Measurements from ENCODE around the gene ARVCF. TPM values are rescaled to one million over a fixed set of nuclear protein-coding genes. Genes with fewer than 3 reads are reported as not detected.

ARVCF gene
- total RNA-seq, 4 donors from 2014 or later, result 34.5 to 123 (median 111) TPM

- no peak for TF ChIP-seq CTCF (IDR thresholded peaks at IDR 0.05)
- TF ChIP-seq POLR2A (IDR thresholded peaks at IDR 0.05), result no peak
- Histone ChIP-seq H3K4me1 (peaks cover 59 to 80% of the 10 kb centered on the region in 2 donors), H3K9me3 (no peaks in the 10 kb centered on the region), H3K27ac (no peak overlapping the region), H3K27me3 (no peaks in the 10 kb centered on the region), H3K36me3 (no peaks in the 10 kb centered on the region), H3K4me3 (replicated peaks in 1 of 3) (no peak overlapping the region)
- 59 to 77% methylated on average over 7 to 10 of the region's 11 CpGs for WGBS, 2 donors
- DNase-seq, result no peak
- intact Hi-C loops (cut with DNase I), result no loop called here
Observed at GRCh38 chr22:19984851-19985811, 31.5 kb downstream of the ARVCF start.

GRCh38 chr22:19984201-19984753 lies 32.3 kb downstream of the ARVCF start:
- intact Hi-C loops (cut with DNase I), result no loop called here
- H3K36me3 ChIP-seq, result peaks cover 0 to 6% of the 10 kb centered on the region in 2 donors
- TF ChIP-seq POLR2A (IDR thresholded peaks at IDR 0.05), result no peak
- peak overlapping the region in 1 of 3 donors; percentile 7 for H3K27ac ChIP-seq
- no peak overlapping the region for H3K4me3 ChIP-seq (replicated peaks in 1 of 3)
- no peaks in the 10 kb centered on the region for H3K27me3 ChIP-seq
- DNase-seq, result peak in 1 of 2 donors; percentile 39
- H3K9me3 ChIP-seq, result no peaks in the 10 kb centered on the region
- H3K4me1 ChIP-seq, result peaks cover 52 to 73% of the 10 kb centered on the region in 2 donors
- 72 to 84% methylated on average over 13 of the region's 19 CpGs for WGBS, 2 donors

- Histone ChIP-seq H3K9me3 (no peaks in the 10 kb centered on the region), H3K36me3 (peaks cover 3 to 9% of the 10 kb centered on the region in 2 donors), H3K4me1 (peaks cover 52 to 68% of the 10 kb centered on the region in 2 donors), H3K27me3 (no peaks in the 10 kb centered on the region), H3K27ac (peak overlapping the region in 2 of 3 donors; percentile 7 to 28), H3K4me3 (replicated peaks in 1 of 3) (no peak overlapping the region)
- peak; percentile 51 to 59 for DNase-seq
- intact Hi-C loops (cut with DNase I), result no loop called here
- 72 to 81% methylated on average over 5 of the region's 5 CpGs for WGBS, 2 donors
- TF ChIP-seq CTCF (IDR thresholded peaks at IDR 0.05), result no peak
- TF ChIP-seq POLR2A (IDR thresholded peaks at IDR 0.05), result no peak
Observed at GRCh38 chr22:19983741-19984140, 32.9 kb downstream of the ARVCF start.

GRCh38 chr22:19982991-19983578 lies 33.5 kb downstream of the ARVCF start:
- Histone ChIP-seq H3K36me3 (peaks cover 5 to 9% of the 10 kb centered on the region in 2 donors), H3K27ac (peak overlapping the region; percentile 7 to 50 (median 28)), H3K4me1 (peaks cover 52 to 62% of the 10 kb centered on the region in 2 donors), H3K4me3 (replicated peaks in 1 of 3) (no peak overlapping the region), H3K9me3 (no peaks in the 10 kb centered on the region), H3K27me3 (no peaks in the 10 kb centered on the region)
- TF ChIP-seq CTCF (IDR thresholded peaks at IDR 0.05) (no peak), POLR2A (IDR thresholded peaks at IDR 0.05) (no peak)
- intact Hi-C loops (cut with DNase I), result no loop called here
- WGBS, 2 donors, result 71% methylated on average over 8 of the region's 8 CpGs; no CpG with 5 or more reads in 1 of the 2 donors
- no peak for DNase-seq
